GM18867 (cell line): ENCODE results near the gene STK10.

Experiments used
- ATAC-seq: cut with Tn5 transposase; IDR thresholded peaks from one replicate; pipeline ENCODE4 v1.9.1; 2021; ENCODE audit warnings: mild to moderate bottlenecking, moderate library complexity; ENCODE audit not compliant: unreplicated experiment

Gene STK10

GRCh38 chr5:172144931-172145869 lies 42.8 kb downstream of the STK10 start:
- no peak for ATAC-seq

GRCh38 chr5:172144291-172144815 lies 43.7 kb downstream of the STK10 start:
- ATAC-seq, result no peak

GRCh38 chr5:172143875-172144274 lies 44.1 kb downstream of the STK10 start:
- ATAC-seq, result no peak

DNA sequence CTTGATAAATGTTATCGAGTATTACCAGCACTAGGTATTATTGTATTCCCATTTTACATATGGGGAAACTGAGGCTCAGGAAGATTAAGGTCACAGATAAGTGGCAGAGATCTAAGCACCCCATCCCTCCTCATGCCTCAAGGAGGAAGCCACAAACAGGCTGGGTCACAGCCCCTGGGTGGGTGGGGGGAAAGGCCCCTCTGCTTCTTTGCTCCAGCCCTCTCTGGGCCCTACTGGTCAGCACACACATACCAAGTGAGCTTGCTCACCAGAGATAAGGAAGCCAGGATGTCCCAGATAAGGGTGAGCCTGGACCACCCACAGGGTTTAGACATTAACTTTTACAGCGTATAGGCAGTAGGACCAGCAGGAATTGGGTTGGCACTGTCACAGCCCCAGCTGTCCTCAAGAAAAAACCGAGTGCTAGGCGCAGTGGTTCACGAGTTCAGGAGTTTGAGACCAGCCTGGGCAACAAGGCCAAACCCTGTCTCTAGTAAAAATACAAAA lies 45.3 kb downstream of the STK10 start:
- no peak for ATAC-seq

GRCh38 chr5:172141949-172142319 lies 46.1 kb downstream of the STK10 start:
- ATAC-seq, result no peak

DNA sequence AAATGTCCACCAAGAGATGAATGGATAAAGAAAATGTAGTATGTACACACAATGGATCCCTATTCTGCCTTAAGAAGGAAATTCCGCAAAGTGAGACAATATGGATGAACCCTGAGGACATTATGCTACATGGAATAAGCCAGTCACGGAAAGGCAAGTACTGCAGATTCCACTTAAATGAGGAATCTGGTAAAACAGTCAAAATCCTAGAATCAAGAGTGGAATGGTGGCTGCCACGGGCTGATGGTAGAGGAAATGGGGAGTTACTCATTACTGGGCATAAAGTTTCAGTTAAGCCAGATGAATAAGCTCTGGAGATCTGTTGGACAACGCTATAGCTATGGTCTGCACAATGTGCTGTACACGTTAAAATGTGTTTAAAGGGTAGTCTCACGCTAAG lies 47.2 kb downstream of the STK10 start:
- no peak for ATAC-seq

DNA sequence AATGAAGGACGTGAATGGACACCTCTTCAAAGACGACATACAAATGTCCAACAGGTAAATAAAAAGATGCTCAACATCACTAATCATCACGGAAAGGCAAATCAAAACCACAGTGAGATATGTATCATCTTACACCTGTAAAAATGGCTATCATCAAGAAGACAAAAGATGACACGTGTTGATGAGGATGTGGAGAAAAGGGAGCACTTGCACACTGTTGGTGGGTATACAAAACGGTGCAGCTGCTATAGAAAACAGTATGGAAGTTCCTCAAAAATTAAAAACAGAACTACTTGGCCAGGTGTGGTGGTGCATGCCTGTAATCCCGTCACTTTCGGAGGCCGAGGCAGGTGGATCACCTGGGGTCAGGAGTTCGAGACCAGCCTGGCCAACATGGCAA lies 47.9 kb downstream of the STK10 start:
- ATAC-seq, result no peak

GRCh38 chr5:172137046-172137445 lies 51.0 kb downstream of the STK10 start:
- ATAC-seq, result no peak

GRCh38 chr5:172133359-172134029 lies 54.5 kb downstream of the STK10 start:
- no peak for ATAC-seq

- ATAC-seq, result no peak
Observed at GRCh38 chr5:172131690-172132089, 56.3 kb downstream of the STK10 start.

DNA sequence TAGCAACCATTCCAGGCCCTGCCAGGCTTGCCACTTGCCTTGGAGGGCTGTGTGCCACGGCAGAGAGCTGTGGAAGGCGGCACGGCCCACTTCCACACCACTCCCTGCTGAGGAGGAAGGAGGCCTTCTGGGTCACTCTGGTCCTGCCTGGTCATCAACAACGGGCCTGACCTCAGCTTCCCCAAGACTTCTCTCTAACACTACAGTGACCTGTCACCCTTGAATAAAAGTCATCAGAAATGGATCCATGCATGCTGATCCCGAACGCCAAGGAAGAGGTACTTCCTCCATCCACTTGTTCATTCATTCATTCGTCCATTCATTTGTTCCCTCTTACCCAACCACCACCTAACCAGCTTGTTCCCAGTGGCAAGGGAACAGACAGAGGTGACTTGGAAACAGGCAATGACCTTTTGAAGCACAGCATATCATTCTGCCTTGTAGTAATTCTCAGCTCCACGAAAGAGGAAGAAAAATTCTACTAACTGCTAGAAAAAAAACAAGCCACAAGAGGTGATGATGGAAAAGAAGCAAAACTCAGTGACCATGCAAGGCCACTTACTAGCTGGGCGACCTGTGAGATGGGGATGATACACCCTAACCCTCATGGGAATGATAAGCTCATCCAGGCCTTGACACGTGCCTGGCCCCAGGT lies 58.6 kb downstream of the STK10 start:
- ATAC-seq, result no peak

GRCh38 chr5:172127581-172127980 lies 60.4 kb downstream of the STK10 start:
- no peak for ATAC-seq

DNA sequence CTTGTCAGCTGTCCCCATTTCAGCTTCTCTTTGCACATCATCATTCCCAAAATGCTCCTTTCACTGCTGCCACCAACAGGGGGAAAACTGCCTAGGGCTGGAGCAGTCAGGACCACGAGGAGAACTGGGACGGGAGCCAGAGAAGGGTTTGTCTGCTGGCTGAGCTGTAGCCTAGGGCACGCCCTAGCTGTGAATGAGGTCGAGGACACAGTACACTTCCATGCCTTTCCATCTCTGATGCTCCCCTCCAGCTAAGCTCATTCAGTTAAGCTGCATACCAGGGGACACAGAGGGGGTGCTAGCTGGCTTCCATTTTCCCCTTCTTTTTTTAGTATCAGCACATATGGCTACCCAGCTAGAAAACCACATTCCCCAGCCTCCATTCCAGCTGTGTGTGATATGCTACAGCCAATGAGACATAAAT lies 64.7 kb downstream of the STK10 start:
- no peak for ATAC-seq

DNA sequence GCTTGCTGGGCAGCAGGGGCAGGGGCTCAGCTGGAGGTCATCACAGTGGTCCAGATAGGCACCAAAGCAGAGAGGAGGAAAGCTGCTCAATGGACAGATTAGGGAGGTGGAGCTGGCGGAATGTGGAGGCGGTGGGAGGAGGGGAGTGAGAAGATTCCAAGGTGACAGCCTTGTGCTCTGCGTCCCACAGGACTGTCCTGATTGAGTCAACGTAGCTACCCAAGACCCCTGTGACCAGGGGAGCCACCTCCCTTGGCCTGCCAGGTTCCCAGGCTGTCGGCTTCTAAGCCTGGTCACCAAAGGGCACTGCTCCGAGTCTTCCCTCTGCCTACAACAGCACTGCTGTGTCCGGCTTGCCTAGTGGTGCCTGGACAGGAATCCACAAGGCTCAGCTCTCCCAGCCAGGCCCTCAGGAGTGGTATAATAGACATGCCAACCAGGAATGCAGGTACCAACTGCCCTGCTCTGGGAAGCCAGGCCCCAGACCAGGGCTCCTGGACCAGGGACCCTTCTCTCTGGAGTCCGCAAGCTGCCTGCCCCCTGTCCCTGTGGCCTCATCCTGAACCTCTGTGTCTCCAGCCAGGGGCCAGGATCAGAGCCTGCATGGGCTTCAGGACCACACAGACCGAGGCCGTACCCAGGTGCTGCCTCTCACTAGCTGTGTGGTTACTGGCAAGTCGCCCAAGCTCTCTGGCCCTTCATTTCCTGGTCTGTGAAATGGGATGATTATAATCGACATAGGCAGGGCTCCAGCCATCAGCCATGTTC lies 67.9 kb downstream of the STK10 start:
- ATAC-seq, result no peak

- ATAC-seq, result no peak
Observed at GRCh38 chr5:172118891-172119290, 69.1 kb downstream of the STK10 start.

GRCh38 chr5:172117977-172118701 lies 69.9 kb downstream of the STK10 start:
- ATAC-seq, result no peak

DNA sequence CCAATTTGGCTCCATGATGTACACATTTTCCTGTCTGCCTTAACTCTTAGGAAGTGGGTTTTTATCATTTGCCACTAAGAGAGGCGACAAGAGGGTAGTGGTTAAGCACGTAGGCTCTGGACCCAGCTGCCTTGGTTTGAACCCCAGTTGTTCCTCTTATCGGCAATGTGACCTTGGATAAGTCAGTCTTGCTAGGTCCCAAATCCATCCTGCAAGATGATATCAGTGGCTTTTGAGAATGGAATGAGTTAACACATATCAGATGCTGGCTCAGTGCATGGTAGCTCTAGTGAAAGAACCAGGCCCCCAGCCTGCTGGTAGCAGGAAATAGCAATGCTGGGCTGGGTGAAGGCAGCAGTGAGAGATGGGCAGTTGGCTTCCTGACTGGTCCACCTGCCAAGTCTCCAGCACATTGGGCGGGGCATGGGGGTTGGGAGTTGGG lies 72.5 kb downstream of the STK10 start:
- no peak for ATAC-seq

- peak; percentile 58 for ATAC-seq
Observed at GRCh38 chr5:172114875-172115422, 73.1 kb downstream of the STK10 start.

DNA sequence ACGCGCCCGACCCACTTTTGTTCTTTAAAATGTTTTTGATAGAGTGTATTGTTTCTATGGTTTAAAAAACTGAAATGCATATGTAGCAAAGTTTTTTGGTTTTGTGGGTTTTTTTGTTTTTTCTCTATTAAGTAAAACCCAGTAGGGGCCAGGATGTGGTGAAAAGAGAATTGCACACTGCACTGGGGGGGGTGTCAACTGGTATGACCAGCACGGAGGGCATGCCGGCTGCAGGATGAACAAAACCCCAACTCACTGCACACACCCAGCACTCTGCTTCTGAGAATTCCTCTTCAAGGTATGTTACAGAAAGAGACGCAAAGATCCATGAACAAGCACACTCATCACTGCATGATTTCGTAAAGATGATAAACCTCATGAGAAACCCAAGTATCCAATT lies 75.0 kb downstream of the STK10 start:
- no peak for ATAC-seq

DNA sequence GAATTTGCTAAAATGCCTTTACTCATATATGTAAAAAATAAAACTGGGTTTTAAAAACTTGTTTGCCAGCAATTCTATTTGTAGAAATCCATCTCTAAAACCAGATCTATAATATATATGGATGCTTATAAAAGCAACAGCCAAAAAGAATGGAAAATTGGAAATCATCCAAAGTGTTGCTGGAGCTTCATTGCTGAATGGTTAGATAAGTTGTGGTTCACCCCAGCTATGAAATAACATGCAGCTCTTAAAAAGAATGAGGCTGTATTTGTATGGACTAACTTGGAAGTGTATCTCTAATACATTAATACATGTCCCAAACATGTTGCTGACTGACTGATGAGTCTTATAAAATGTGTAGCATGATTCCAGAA lies 76.2 kb downstream of the STK10 start:
- no peak for ATAC-seq
